ENCODE measurements around the gene TBL3. TPM values are rescaled to one million over a fixed set of nuclear protein-coding genes. Genes with fewer than 3 reads are reported as not detected.

The TBL3 gene
- total RNA-seq, 1 donor from 2014 or later = 24.4 TPM

DNA sequence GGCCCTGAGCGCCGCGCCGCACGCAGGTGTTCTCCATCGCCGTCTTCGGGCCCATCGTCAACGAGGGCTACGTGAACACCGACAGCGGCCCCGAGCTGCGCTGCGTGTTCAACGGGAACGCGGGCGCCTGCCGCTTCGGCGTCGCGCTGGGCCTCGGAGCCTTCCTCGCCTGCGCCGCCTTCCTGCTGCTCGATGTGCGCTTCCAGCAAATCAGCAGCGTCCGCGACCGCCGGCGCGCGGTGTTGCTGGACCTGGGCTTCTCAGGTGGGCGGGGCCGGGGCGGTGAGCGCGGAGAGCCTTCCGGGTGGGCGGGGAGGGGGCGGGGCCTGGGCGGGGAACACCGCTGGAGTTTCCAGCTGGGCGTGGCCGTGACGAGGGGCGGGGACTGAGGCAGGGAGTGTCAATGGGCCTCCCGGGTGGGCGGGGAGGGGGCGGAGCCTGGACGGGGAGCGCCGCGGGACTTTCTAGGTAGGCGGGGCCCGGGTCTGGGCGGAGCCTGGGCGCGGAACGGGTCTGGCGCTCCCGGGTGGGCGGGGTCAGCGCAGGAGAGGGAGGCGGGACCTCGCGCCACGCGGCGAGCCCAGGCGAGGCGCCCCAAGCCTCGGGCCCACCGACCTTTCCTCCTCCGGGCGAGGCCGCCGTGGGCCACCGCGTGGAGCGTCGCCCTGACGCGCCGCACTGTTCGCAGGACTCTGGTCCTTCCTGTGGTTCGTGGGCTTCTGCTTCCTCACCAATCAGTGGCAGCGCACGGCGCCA, 20.3 kb downstream of the TBL3 start:
- H2AFZ ChIP-seq (ENCODE audit: low read depth, low read length) = peak overlapping the region; percentile 94
- H3K27me3 Mint-ChIP-seq (ENCODE audit: low read depth, unreplicated experiment) = peaks cover 17% of the 10 kb centered on the region
- FAIRE-seq = no peak

DNA sequence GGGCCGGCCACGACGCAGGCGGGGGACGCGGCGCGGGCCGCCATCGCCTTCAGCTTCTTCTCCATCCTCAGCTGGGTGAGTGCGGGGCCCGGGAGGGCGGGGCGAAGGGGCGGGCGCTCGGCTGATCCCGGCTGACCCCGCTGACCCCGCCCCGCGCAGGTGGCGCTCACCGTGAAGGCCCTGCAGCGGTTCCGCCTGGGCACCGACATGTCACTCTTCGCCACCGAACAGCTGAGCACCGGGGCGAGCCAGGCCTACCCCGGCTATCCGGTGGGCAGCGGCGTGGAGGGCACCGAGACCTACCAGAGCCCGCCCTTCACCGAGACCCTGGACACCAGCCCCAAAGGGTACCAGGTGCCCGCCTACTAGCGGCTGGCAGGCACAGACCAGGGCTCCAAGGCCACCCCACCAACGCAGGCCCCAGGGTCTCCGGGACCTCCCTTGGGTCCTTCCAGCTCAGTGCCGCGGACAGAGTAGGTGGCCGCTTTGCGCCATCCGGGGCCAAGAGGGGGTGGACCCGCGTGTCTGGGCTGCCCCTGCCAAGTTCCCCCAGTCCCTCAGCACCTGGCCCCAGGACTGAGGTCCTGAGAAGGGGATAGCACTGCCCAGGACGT, 21.0 kb downstream of the TBL3 start:
- no peak for DNase-seq (ENCODE audit: low read depth)

More for the DNA sequence above, 20.3 kb downstream of the TBL3 start:
- peaks cover under 1% of the 10 kb centered on the region for H3K36me3 ChIP-seq (ENCODE audit: insufficient read depth, low read length)
- H3K27me3 ChIP-seq (ENCODE audit: insufficient read depth, low read length) = peaks cover 25% of the 10 kb centered on the region
- H3K4me2 ChIP-seq (ENCODE audit: low read length) = peak overlapping the region; percentile 77
- H3K27ac ChIP-seq (ENCODE audit: low read depth, low read length) = no peak overlapping the region
- TF ChIP-seq, protein P1, sequence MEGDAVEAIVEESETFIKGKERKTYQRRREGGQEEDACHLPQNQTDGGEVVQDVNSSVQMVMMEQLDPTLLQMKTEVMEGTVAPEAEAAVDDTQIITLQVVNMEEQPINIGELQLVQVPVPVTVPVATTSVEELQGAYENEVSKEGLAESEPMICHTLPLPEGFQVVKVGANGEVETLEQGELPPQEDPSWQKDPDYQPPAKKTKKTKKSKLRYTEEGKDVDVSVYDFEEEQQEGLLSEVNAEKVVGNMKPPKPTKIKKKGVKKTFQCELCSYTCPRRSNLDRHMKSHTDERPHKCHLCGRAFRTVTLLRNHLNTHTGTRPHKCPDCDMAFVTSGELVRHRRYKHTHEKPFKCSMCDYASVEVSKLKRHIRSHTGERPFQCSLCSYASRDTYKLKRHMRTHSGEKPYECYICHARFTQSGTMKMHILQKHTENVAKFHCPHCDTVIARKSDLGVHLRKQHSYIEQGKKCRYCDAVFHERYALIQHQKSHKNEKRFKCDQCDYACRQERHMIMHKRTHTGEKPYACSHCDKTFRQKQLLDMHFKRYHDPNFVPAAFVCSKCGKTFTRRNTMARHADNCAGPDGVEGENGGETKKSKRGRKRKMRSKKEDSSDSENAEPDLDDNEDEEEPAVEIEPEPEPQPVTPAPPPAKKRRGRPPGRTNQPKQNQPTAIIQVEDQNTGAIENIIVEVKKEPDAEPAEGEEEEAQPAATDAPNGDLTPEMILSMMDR (IDR thresholded peaks at IDR 0.05; ENCODE audit: insufficient read depth, low read depth, low read length) = no peak
- TF ChIP-seq EZH2 (IDR thresholded peaks at IDR 0.05; ENCODE audit: insufficient read depth, low read length) = no peak
- Mint-ChIP-seq H3K4me3 (ENCODE audit: unreplicated experiment) (no peak overlapping the region), H3K27ac (ENCODE audit: unreplicated experiment) (no peak overlapping the region), H3K9me3 (ENCODE audit: unreplicated experiment) (no peaks in the 10 kb centered on the region), H3K4me1 (ENCODE audit: low read depth, unreplicated experiment) (no peaks in the 10 kb centered on the region), H3K36me3 (ENCODE audit: low read depth, unreplicated experiment) (peaks cover 2% of the 10 kb centered on the region)
- H4K20me1 ChIP-seq (ENCODE audit: insufficient read depth, low read length) = peaks cover 6% of the 10 kb centered on the region
- H3K4me1 ChIP-seq (ENCODE audit: insufficient read depth, low read length) = peaks cover 13% of the 10 kb centered on the region
- peaks cover 3% of the 10 kb centered on the region for H3K9me3 ChIP-seq (ENCODE audit: insufficient read depth, low read depth, low read length)
- H3K9ac ChIP-seq (ENCODE audit: low read length) = no peak overlapping the region
- H3K79me2 ChIP-seq (ENCODE audit: insufficient read depth, low read length) = no peaks in the 10 kb centered on the region
- DNase-seq (ENCODE audit: low read depth) = peak; percentile 53
- H3K4me3 ChIP-seq (ENCODE audit: insufficient read depth, low read depth, low read length) = no peak overlapping the region

More for the DNA sequence above, 21.0 kb downstream of the TBL3 start:
- Histone ChIP-seq H3K4me2 (ENCODE audit: low read length) (peak overlapping the region; percentile 55), H2AFZ (ENCODE audit: low read depth, low read length) (peak overlapping the region; percentile 94), H3K27ac (ENCODE audit: low read depth, low read length) (no peak overlapping the region), H3K36me3 (ENCODE audit: insufficient read depth, low read length) (peaks cover 6% of the 10 kb centered on the region), H3K4me3 (ENCODE audit: insufficient read depth, low read depth, low read length) (no peak overlapping the region), H3K27me3 (ENCODE audit: insufficient read depth, low read length) (peaks cover 25% of the 10 kb centered on the region), H3K4me1 (ENCODE audit: insufficient read depth, low read length) (peaks cover 13% of the 10 kb centered on the region), H3K9me3 (ENCODE audit: insufficient read depth, low read depth, low read length) (peaks cover 3% of the 10 kb centered on the region), H4K20me1 (ENCODE audit: insufficient read depth, low read length) (peaks cover 12% of the 10 kb centered on the region), H3K79me2 (ENCODE audit: insufficient read depth, low read length) (no peaks in the 10 kb centered on the region), H3K9ac (ENCODE audit: low read length) (no peak overlapping the region)
- Mint-ChIP-seq H3K27ac (ENCODE audit: unreplicated experiment) (no peak overlapping the region), H3K36me3 (ENCODE audit: low read depth, unreplicated experiment) (peaks cover 7% of the 10 kb centered on the region), H3K4me1 (ENCODE audit: low read depth, unreplicated experiment) (peaks cover 2% of the 10 kb centered on the region), H3K27me3 (ENCODE audit: low read depth, unreplicated experiment) (peaks cover 17% of the 10 kb centered on the region), H3K4me3 (ENCODE audit: unreplicated experiment) (no peak overlapping the region), H3K9me3 (ENCODE audit: unreplicated experiment) (no peaks in the 10 kb centered on the region)
- no peak for FAIRE-seq
- no peak for TF ChIP-seq EZH2 (IDR thresholded peaks at IDR 0.05; ENCODE audit: insufficient read depth, low read length)
- TF ChIP-seq, protein P1 (IDR thresholded peaks at IDR 0.05; ENCODE audit: insufficient read depth, low read depth, low read length) = no peak
